ENCODE results near the gene CEP85. TPM values are rescaled to one million over a fixed set of nuclear protein-coding genes. Genes with fewer than 3 reads are reported as not detected.
A peak's percentile ranks its signal among the peaks of the same experiment; 100 is the strongest.

Gene CEP85
- total and polyA plus RNA-seq, 2 of the 13 experiments (the other 11 are each of a cell fraction or from before 2014, with no cell fraction given): 16.1 to 26.7 TPM

DNA sequence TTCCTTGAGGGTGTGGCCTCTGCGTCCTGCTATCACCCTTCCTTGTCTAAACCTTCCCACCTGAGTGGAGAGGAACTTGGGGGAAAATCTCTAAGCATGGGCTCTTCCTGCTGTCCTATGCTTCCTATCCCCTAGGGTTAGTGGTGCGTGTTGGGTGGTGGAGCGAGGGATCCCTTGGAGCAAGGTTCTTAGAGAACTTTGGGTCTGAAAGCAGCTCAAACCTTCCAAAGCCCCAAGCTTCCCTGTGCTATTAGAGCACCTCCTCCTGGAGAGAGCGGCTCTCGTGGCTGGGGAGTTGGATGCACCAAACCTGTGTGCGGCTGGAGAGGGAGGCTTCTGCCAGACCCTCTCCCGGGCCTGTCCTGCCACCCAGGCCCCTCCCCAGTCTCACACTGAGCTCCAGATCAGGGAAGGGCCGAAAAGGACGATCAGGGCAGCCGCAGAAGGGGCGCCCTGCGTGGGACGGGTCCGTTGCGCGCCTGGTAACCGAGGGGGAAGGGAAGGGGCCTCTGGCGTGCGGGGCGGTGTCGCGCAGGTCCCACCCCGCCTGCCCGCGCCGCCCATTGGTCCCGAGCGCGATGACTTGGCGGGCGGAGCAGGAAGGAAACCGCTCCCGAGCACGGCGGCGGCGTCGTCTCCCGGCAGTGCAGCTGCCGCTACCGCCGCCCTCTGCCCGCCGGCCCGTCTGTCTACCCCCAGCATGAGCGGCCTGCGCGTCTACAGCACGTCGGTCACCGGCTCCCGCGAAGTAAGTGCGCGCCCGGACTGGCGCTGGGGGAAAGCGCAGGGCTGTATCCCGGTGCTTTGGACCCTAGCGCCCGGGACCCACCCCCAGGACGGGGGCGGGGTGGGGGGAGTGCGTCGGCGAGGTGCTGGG, 45.7 kb downstream of the CEP85 start, which contains the start of gene SH3BGRL3 (continued):
- TF ChIP-seq HOXA9 (CRISPR knock-in tag; IDR thresholded peaks at IDR 0.05; ENCODE audit: borderline replicate concordance) (0 out of 2 replicates have a peak, but pooled peaks have one; percentile 24), ZEB1 (IDR thresholded peaks at IDR 0.05; ENCODE audit: insufficient replicate concordance, low read depth) (no peak), ZNF547 (CRISPR knock-in tag; IDR thresholded peaks at IDR 0.05) (peak; percentile 42; the same call in 1 of the 2 replicates), ZMYM3 (CRISPR knock-in tag; IDR thresholded peaks at IDR 0.05) (no peak), YEATS4 (CRISPR knock-in tag; IDR thresholded peaks at IDR 0.05; ENCODE audit: borderline replicate concordance) (peak; percentile 58), ZNF891 (CRISPR knock-in tag; IDR thresholded peaks at IDR 0.05) (no peak; the same call in 1 of the 2 replicates), ZNF224 (CRISPR knock-in tag; IDR thresholded peaks at IDR 0.05) (0 out of 2 replicates have a peak, but pooled peaks have one; percentile 49), ZNF644 (CRISPR knock-in tag; IDR thresholded peaks at IDR 0.05; ENCODE audit: low read depth) (no peak), ZNF557 (CRISPR knock-in tag; IDR thresholded peaks at IDR 0.05) (no peak), ZNF720 (CRISPR knock-in tag; IDR thresholded peaks at IDR 0.05) (no peak), NFATC3 (CRISPR knock-in tag; IDR thresholded peaks at IDR 0.05) (no peak), ZNF326 (CRISPR knock-in tag; IDR thresholded peaks at IDR 0.05; ENCODE audit: borderline replicate concordance) (peak; percentile 83), POGZ (CRISPR knock-in tag; IDR thresholded peaks at IDR 0.05) (peak; percentile 15; the same call in 1 of the 2 replicates), RXRA (CRISPR knock-in tag; IDR thresholded peaks at IDR 0.05) (peak; percentile 62; the same call in 1 of the 2 replicates)
- TF ChIP-seq, protein P1, sequence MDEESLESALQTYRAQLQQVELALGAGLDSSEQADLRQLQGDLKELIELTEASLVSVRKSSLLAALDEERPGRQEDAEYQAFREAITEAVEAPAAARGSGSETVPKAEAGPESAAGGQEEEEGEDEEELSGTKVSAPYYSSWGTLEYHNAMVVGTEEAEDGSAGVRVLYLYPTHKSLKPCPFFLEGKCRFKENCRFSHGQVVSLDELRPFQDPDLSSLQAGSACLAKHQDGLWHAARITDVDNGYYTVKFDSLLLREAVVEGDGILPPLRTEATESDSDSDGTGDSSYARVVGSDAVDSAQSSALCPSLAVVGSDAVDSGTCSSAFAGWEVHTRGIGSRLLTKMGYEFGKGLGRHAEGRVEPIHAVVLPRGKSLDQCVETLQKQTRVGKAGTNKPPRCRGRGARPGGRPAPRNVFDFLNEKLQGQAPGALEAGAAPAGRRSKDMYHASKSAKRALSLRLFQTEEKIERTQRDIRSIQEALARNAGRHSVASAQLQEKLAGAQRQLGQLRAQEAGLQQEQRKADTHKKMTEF (CRISPR knock-in tag; IDR thresholded peaks at IDR 0.05): peak; percentile 83
- TF ChIP-seq, protein P2, sequence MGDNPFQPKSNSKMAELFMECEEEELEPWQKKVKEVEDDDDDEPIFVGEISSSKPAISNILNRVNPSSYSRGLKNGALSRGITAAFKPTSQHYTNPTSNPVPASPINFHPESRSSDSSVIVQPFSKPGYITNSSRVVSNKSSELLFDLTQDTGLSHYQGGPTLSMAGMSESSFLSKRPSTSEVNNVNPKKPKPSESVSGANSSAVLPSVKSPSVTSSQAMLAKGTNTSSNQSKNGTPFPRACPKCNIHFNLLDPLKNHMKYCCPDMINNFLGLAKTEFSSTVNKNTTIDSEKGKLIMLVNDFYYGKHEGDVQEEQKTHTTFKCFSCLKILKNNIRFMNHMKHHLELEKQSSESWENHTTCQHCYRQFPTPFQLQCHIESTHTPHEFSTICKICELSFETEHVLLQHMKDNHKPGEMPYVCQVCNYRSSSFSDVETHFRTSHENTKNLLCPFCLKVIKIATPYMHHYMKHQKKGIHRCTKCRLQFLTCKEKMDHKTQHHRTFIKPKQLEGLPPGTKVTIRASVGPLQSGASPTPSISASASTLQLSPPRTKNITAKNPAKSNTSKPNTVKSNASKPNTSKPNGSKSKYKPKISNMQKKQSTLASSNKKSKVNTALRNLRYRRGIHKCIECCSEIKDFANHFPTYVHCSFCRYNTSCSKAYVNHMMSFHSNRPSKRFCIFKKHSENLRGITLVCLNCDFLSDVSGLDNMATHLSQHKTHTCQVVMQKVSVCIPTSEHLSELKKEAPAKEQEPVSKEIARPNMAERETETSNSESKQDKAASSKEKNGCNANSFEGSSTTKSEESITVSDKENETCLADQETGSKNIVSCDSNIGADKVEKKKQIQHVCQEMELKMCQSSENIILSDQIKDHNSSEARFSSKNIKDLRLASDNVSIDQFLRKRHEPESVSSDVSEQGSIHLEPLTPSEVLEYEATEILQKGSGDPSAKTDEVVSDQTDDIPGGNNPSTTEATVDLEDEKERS (CRISPR knock-in tag; IDR thresholded peaks at IDR 0.05): peak; percentile 76; the same call in 1 of the 2 replicates
- TF ChIP-seq, protein P3, sequence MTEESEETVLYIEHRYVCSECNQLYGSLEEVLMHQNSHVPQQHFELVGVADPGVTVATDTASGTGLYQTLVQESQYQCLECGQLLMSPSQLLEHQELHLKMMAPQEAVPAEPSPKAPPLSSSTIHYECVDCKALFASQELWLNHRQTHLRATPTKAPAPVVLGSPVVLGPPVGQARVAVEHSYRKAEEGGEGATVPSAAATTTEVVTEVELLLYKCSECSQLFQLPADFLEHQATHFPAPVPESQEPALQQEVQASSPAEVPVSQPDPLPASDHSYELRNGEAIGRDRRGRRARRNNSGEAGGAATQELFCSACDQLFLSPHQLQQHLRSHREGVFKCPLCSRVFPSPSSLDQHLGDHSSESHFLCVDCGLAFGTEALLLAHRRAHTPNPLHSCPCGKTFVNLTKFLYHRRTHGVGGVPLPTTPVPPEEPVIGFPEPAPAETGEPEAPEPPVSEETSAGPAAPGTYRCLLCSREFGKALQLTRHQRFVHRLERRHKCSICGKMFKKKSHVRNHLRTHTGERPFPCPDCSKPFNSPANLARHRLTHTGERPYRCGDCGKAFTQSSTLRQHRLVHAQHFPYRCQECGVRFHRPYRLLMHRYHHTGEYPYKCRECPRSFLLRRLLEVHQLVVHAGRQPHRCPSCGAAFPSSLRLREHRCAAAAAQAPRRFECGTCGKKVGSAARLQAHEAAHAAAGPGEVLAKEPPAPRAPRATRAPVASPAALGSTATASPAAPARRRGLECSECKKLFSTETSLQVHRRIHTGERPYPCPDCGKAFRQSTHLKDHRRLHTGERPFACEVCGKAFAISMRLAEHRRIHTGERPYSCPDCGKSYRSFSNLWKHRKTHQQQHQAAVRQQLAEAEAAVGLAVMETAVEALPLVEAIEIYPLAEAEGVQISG (CRISPR knock-in tag; IDR thresholded peaks at IDR 0.05): peak; percentile 69; the same call in 1 of the 2 replicates
- TF ChIP-seq, protein P4, sequence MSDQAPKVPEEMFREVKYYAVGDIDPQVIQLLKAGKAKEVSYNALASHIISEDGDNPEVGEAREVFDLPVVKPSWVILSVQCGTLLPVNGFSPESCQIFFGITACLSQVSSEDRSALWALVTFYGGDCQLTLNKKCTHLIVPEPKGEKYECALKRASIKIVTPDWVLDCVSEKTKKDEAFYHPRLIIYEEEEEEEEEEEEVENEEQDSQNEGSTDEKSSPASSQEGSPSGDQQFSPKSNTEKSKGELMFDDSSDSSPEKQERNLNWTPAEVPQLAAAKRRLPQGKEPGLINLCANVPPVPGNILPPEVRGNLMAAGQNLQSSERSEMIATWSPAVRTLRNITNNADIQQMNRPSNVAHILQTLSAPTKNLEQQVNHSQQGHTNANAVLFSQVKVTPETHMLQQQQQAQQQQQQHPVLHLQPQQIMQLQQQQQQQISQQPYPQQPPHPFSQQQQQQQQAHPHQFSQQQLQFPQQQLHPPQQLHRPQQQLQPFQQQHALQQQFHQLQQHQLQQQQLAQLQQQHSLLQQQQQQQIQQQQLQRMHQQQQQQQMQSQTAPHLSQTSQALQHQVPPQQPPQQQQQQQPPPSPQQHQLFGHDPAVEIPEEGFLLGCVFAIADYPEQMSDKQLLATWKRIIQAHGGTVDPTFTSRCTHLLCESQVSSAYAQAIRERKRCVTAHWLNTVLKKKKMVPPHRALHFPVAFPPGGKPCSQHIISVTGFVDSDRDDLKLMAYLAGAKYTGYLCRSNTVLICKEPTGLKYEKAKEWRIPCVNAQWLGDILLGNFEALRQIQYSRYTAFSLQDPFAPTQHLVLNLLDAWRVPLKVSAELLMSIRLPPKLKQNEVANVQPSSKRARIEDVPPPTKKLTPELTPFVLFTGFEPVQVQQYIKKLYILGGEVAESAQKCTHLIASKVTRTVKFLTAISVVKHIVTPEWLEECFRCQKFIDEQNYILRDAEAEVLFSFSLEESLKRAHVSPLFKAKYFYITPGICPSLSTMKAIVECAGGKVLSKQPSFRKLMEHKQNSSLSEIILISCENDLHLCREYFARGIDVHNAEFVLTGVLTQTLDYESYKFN (CRISPR knock-in tag; conservative IDR thresholded peaks at IDR 0.05): peak; percentile 35; the same call in 1 of the 2 replicates

Measured in HepG2 (cell line).